Measurements from ENCODE around the gene ERG.

- TF ChIP-seq, protein P1, sequence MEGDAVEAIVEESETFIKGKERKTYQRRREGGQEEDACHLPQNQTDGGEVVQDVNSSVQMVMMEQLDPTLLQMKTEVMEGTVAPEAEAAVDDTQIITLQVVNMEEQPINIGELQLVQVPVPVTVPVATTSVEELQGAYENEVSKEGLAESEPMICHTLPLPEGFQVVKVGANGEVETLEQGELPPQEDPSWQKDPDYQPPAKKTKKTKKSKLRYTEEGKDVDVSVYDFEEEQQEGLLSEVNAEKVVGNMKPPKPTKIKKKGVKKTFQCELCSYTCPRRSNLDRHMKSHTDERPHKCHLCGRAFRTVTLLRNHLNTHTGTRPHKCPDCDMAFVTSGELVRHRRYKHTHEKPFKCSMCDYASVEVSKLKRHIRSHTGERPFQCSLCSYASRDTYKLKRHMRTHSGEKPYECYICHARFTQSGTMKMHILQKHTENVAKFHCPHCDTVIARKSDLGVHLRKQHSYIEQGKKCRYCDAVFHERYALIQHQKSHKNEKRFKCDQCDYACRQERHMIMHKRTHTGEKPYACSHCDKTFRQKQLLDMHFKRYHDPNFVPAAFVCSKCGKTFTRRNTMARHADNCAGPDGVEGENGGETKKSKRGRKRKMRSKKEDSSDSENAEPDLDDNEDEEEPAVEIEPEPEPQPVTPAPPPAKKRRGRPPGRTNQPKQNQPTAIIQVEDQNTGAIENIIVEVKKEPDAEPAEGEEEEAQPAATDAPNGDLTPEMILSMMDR (conservative IDR thresholded peaks at IDR 0.05 in 1 of 2, IDR thresholded peaks at IDR 0.05 in 1 of 2; ENCODE audit: low read depth in 1 of 2, low read length in 2 of 2): no peak
- no peak for TF ChIP-seq EZH2 (IDR thresholded peaks at IDR 0.05; ENCODE audit: low read length, missing control alignments)
Observed at GRCh38 chr21:38474796-38475195, 23.5 kb downstream of the ERG start.

Data from fibroblast of lung (primary cell).